HG02840 (cell line): Measurements from ENCODE around the gene CYRIA.

ENCODE experiments used
- ATAC-seq: cut with Tn5 transposase; IDR thresholded peaks from one replicate; pipeline ENCODE4 v1.9.1; 2021; ENCODE audit warnings: mild to moderate bottlenecking, moderate library complexity, moderate number of reproducible peaks; ENCODE audit not compliant: unreplicated experiment, low FRiP score

Gene CYRIA

DNA sequence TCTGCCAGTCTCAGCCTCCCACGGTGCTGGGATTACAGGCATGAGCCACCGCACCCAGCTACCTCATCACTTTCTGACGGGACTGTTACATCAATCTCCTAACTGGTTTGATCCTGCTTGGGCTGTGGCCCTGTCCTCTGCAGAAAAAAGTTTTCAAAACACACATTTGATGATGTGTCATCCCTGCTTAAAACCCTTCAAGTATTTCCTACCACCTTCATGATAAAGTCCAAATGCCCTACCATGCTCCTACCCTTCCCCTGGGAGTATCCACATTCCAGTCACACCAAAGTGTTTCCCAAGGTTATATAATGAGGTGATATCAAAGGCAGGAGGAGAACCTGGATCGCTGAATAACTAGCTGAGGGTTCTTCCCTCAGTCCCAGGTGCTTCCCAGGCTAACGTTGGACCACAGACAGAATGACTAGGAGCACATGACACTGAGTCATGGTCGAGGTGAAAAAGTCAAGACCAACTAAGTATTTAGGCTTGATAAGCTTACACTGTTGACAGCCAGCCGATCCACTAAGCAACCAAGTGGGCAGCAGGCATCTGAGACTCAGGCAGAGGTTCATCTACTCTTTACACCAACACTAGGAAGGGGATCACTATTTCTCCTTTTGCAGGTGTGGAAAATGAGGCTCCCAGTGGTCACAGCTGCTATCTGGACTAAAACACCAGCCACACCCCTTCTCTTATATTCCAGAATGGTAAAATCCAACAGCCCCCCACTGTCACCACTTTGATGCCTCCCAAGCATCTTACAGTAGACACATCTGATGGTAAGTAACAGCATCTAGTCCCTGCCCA is 31.8 kb downstream of the CYRIA start:
- no peak for ATAC-seq

DNA sequence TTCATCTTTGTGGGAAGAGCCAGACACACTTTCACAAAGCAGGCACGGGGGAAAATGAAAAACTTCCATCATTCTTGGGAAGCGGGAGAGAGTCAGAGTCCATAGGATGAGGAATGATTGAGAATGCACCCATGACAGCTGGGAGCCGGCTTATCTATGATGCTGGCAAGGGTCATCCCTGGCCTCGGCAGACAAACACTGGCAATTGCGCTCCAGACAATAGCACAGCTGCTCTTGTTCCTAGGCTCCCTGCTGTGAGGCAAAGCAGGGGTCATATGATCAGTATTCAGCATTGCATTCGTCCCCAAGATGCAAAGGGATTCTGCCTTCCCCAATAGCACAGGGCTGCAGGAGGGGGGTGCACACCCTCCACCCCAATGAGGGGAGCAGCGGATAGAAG is 33.0 kb downstream of the CYRIA start:
- no peak for ATAC-seq

DNA sequence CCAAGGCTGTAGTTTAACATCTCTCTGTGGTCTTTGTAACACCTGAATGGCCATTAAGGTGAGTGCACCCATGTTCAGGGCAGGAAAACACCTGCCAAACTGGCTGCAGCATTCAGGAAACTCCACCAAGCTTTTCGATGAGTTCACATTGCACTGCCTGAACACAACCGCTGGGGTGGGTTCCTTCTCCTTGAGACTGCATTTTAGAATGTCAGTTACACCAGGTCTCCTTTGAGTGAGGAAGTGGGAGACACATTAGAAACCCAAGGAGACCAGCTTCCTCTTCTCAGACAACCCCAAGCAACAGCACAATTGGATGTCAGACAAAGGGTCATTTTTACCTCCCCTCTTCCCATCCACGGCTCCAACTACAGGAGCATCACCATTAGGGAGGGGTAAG is 35.2 kb downstream of the CYRIA start:
- no peak for ATAC-seq

DNA sequence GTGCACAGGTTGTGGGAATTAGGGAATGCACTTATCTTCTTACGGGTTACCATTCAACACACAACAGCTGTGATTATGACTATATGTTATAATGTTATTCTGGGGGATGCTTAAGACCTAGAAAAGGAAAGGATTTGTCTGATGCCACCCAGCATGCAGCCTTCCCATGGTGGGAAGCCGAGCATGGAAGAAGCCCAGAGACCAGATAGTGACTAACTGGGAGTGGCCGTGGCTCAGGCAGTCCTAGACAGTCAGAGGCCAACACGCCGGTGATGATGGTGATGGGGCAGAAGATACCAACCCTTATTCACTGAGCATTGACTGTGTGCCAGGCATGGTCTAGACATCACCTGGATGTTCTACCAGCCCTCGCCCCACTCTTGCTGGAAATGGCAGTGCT is 35.9 kb downstream of the CYRIA start:
- no peak for ATAC-seq

DNA sequence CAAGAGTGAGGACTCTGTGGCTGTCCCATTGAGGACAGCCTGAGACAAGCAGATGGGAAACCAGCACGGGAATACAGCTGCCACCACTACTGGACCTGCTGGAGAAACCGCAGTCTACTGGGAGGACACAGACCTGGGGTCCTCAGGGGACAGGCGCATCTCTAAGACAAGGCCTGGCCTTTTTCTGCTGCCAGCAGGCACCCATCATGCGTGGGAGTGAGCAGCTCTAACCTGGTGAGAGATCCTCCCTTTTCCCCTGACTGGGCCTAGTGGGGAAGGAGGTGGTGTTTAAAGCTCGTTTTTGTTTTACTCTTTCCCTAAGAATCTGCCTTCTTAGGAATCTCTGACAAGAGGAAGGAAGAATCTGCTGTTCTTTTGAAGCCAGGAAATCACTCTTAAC is 36.6 kb downstream of the CYRIA start:
- ATAC-seq: no peak

DNA sequence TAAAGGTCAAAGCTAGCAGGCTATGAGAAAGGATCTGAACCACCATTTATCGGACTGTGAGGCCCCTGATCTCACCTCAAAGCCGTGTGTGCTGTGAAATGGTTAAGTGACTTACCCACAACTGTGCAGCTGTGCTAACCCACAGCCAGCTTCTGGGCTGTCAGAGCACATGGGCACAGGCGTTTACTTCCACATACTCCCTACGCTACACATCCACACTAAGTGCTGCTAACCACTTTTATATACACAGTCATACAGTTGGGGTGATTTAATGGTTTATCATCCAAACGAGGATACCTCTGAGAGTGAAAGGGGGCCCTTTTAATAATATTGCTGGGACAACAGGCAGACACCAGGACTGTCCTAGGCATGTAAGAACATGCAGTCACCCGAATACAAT is 37.3 kb downstream of the CYRIA start:
- ATAC-seq: no peak

DNA sequence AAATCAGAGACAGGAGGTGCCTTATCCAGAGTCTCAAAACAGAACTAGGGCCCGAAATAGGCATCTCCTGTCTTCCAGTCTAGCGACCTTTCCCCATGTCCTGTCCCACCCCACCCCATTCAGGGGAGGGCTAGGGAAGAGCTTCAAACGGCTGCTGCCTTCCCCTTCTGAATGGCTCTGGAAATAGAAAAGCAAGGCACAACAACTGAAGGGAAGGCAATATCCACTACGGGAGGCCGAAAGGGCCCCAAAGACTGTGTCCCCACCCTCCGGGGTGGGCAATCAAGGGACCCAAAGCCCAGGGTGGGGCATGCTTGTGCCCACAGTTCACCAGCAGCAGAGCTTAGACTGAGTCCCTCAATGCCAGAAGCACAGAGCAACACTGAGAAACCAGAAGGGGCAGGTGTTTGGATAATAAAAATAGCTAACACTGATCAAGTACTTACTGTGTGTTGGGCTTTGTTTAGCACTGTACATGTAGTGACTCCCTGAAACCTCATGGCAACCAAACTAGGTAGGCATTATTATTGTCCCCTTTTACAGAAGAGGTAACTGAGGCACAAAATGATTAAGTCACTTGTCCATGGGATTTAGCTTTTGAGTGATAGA is 38.5 kb downstream of the CYRIA start:
- no peak for ATAC-seq

DNA sequence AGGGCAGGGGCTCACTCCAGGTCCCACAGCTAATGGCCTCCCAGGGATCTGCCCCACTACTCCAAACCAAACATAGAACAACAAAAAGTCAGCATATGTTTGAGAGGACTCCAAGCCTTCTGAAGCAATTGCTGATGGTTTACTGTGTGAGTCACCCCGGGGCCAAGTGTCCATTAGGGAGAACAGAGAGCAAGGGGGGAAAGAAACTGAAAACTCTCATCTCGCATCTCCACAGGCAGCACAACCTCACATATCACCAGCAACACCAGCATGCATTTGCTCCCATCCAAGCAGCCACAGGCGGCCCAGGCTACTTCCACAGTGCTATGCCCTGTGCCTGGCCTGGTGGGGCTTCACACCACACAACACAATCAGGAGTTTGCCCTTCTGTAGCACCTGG is 39.1 kb downstream of the CYRIA start:
- no peak for ATAC-seq

DNA sequence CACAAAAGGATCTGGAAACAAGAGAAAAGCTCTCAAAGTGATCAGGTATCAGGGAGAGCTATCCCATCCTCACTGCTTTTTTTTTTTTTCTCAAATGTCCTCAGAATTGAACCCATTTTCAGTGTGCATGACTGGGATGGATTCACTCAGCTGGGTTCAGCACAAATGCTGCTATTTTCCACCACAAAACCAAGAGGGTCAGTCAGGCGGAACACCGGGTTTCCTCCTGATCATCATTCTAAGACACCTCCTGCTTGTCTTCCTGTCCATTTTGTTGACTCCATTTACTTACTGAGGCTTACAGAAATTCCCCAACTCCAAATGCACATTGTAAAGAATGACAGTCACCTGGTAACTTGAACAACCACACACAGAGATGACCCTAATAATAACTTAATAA is 39.9 kb downstream of the CYRIA start:
- ATAC-seq: peak; percentile 60

DNA sequence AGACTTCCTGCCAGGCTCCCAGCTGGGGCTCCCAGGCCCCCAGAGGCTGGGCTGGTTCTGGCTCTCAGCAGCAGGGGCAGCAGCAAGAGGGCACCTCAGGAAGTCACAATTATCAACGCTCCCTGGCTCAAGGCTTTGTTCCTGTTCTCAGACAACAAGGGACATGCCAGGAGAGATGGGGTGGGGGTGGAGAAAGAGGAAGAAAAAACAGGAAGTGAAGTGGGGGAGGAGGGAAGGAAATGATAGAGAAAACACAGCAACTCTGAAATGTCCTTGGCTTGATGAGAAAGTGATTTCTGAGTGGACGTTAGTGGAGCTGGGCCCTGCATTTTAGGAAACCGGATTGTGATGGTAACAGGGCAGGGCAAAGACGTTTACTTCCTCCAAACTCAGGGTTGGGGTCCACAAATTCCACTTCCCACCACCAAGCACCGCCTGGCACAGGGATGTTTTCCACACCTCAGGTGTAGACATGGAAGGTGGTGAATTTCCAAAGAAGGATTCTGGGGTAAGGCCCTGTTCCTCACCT is 40.4 kb downstream of the CYRIA start:
- ATAC-seq: no peak

DNA sequence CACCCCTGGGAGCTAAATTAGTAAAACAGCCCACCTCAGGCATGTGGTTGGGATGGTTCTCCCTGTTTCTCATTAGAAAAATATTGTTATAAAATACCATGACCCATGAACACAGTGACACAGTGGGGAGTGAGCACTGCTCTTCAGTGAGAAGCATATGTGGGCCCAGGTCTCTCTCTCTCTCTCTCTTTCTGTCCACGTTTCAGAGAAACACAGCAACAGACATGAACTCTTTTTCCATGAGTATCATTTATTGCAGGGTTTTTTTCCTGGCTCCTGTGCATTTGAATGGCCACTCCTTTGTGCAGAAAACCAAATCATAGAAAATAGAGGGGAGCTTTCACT is 41.2 kb downstream of the CYRIA start:
- ATAC-seq: no peak

DNA sequence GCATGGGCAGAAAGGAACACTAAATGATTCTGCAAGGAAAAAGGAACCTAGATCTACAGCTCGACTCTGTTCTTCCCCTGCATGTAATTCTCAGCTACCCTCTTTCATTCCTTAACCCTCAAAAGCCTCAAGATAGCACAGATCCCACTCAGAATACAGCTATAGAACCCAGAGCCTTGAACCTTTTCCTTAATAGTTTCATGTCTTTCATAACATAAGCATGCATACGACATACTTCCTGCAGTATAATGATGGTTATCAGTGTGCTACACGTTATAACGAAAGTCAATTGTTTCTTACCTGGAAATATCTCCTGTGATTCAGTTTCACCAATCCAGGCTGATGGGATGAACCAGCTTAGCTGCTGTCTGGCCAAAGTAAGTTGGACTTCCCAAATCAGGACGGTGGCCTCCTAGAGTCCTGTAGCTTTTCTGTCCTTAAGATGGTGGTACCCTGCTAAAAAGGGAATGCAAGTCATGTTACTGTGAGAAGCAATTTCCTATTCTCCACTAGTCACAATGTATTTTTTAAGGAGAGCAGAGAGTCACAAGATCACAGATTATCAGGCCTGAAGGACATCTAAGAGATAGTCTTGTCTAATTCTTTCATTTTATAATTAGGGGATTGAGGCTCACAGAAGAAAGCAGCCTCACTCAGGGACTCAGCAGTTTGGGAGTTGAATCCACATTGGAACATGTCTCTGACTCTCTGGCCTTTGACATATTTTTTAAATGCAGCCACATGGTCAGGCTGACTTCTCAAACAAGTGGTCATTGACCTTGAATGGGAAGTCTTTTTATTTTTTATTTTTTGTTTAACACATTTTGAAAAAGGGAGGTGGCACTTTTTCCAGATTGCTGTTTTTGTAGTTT is 41.8 kb downstream of the CYRIA start:
- no peak for ATAC-seq

DNA sequence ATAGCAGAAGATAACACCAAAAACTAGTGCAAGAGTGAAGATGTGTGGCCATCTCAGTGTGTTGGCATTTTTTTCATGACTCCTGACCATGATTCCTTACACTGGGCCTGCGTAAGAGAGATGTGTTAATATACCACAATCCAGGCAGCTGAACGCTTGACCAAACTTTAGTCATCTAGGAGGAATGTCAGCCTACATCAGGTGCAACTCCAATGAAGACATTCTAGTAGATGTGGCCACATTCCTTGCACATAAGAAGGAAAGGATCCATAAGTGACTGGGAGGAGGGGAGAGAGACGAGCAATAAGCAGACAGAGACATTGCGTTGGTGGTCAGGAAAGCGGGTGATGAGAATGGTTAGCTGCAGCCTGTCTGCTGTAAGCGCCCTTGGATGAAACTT is 42.6 kb downstream of the CYRIA start:
- no peak for ATAC-seq

DNA sequence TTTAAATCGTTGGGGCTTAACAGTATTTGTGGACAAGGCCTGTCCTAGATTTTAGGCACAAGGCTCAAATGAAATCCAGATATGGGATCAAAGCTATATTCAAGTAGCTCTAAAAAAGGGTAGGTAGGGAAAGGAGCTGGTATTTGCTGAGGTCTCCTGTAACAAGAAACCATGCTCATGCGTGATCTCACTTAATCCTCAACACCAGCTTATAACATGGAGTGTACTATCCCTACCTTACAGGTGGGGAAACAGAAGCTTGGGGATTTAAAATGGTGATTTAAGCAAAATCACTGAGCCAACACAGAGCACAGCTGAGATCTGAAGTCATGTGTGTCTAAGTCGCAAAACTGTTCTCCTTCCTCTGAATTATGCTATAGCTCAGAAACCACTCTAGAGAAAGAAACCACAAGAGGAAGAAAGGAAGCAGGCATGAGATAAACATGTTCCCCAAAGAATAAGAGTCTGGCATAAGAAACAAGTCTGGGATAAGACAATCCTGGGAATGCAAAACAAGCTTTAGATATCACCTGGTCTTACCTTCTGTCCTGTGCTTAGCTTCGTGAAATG is 43.1 kb downstream of the CYRIA start:
- no peak for ATAC-seq

DNA sequence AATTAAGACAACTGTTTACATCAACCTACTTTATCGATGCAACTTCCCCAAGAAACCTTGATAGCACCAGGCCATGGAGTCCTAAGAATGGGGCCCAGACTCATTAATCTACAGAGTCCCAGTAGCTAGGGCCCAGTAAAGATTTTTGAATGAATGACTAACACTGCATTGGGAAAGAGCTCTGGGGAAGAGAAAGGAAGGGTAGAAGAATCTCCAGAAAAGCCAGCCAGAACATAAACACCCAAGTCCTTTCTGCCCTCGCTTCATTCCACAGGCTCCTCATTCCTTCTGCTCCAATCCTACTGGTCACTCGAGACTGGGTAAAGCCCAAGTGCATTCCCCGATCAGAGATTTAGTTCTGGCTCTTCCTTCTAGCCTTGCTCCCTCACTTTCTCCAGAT is 44.3 kb downstream of the CYRIA start:
- ATAC-seq: no peak

DNA sequence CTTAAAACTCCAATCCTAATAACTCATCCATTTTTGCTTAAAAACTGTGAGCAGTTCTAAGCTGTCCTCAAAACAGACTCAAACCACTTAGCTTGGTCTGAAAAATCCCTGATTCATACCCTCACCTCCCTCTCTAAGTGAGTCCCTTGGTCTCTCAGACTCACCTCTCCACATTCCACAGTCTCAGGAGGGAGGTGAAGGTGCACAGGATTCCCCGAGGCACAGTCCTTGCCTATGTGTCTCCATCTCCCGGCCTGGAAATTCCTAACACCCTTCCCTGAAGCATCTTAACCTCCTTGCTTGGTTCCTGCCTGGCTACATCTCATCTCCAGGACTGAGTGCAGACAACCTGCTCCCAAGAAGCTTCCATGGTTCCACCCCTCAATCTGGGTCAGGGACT is 45.0 kb downstream of the CYRIA start:
- ATAC-seq: no peak

DNA sequence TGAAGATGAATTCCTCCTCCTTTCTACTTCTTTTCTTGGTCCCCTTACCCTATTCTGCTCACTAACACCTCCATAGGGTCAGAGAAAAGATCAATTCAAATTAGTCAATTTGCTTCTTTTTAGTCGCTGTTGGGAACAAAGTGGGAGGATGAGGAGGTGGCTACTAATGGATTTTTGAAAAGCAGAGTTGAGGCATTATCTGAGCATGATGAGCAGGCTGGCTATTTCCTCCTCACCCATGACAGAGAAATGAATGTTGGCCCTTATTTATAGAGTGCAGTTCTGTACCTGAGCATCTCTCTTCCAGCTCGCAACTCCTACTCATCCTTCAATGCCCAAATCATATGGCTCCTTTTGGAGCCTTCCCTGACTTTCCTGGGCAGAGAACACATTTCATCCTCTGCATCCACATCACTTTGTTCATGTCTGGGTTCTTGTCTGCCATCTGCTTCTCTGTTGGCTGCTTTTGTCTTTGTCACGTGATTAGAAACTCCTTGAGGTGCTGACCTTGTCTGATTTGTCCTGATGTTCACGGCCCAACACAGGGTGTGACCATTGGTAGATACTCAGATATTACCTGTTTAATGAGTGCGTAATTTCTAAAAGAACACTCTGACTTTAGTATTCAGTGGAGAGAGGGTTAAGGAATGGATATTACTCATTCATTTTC is 45.9 kb downstream of the CYRIA start:
- no peak for ATAC-seq

DNA sequence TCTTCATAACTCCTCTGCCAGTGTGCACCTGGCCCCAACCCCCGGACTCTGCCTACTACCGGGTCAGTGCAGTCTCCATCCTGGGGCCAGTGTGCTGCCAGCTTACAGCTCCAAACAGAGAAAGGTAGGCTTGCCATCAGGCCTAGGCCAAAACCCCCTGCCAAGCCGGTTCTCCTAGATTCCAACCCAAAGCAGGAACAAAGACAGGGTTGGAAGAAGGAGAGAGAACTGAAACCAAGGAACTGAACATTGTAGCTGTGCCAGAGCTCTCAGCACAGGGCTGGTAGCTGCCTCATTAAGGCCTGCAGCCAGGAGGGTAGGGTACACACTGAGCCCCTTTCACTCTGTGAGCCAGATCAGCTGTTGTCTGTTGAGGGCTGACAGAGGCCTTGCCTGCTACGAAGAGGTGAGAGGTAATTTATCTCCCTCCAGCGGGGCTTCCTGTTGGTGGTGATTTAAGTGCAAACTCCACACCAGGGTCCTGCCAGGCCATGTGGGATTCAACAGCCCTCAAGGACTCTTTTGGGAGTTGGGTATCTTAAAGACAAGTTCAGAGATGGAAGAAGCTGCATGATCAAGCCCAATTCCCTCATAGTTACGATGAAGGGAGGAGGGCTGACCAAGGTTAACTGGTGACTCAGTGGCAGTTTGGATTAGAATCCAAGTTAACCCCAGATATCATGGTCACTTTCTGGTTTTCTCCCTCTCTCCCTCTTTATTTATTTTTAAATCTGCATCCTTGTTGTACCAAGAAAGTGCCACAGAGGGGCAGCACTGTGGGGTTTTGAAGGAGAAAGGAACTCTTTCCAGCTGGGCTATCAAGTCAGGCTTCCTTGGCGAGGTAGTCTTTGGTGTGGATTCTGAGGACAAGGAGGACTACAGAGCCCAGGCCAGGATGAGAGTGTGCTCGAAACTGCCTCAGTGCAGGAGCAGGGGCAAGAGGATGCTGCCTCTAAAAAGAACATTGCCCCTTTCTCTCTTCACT is 48.1 kb downstream of the CYRIA start:
- no peak for ATAC-seq
